HCT116 (cell line): Measurements from ENCODE around the gene MAPKAP1. TPM values are rescaled to one million over a fixed set of nuclear protein-coding genes. Genes with fewer than 3 reads are reported as not detected.

ENCODE experiments used
- ATAC-seq: fragments of 200-7000 bp; cut with Tn5 transposase; 2 replicates; pipeline ENCODE4 v1.9.1; 2020; ENCODE audit warnings: mild to moderate bottlenecking, moderate library complexity
- BruUV-seq: library from RNA; stranded (reverse); fragments of 400-500 nt; replicated peaks from 2 replicates; lab custom pipeline; 2021; lab: Mats Ljungman, UMichigan
- CTCF ChIA-PET: fragments of 300-600 bp; sonication (Branson Sonifier 250); formaldehyde crosslinking; loops from one replicate; lab custom pipeline; 2021; ENCODE audit warnings: antibody characterized with exemption; lab: Charles Lee
- POLR2A ChIA-PET: fragments of 300-600, 350-600 bp; sonication (Branson Sonifier 250); formaldehyde crosslinking; loops from one replicate; lab custom pipeline; 2021; ENCODE audit warnings: antibody characterized with exemption; lab: Charles Lee
- RAD21 ChIA-PET, 2 experiments: fragments of 300-600 bp; sonication (Branson Sonifier 250); formaldehyde crosslinking; loops; one replicate each; lab custom pipeline; 2023; ENCODE audit warnings: low total read pairs in 2 of 2; ENCODE audit not compliant: uncharacterized antibody in 2 of 2, unreplicated experiment in 2 of 2, low non-redundant PET in 1 of 2; lab: Charles Lee
- DNase-seq: peaks from one replicate; pipeline ENCODE4 v3.0.0-alpha.2; 2010; ENCODE audit warnings: low read depth, low spot score
- H2AFZ ChIP-seq: fragments of 200-600 bp; shearing (Covaris generic), sonication (generic); 2 replicates; pipeline ENCODE4 v1.6.1; 2017; ENCODE audit warnings: low read depth, mixed run types, mixed read lengths, antibody characterized with exemption, low read length; ENCODE audit not compliant: poor library complexity, severe bottlenecking
- H3K27ac ChIP-seq: 2 replicates; pipeline ENCODE4 v1.5.1; 2012; ENCODE audit warnings: low read depth, low read length
- H3K27me3 ChIP-seq: fragments of 200-600 bp; sonication (generic); 2 replicates; pipeline ENCODE4 v1.6.1; 2016; ENCODE audit warnings: mixed run types, low read length, mixed read lengths; ENCODE audit not compliant: insufficient read depth
- H3K36me3 ChIP-seq, 2 experiments: fragments of 200-500 bp in 1 of 2; fragments of 200-600 bp in 1 of 2; sonication (Bioruptor generic) in 1 of 2; sonication (generic) in 1 of 2; 2 replicates each; pipeline versions ENCODE4 v1.5.1 to v1.6.1; 2014 to 2016; ENCODE audit warnings: low read length in 2 of 2, inconsistent platforms in 1 of 2, mixed read lengths in 1 of 2, mixed run types in 1 of 2; ENCODE audit not compliant: insufficient read depth in 2 of 2, control insufficient read depth in 1 of 2
- H3K4me1 ChIP-seq, 2 experiments: fragments of 200-600 bp in 1 of 2; sonication (generic) in 1 of 2; 2 replicates each; pipeline versions ENCODE4 v1.5.1 to v1.6.1; 2012 to 2017; ENCODE audit warnings: low read length in 2 of 2, inconsistent platforms in 1 of 2, mild to moderate bottlenecking in 1 of 2, mixed read lengths in 1 of 2, mixed run types in 1 of 2, moderate library complexity in 1 of 2; ENCODE audit not compliant: insufficient read depth in 2 of 2, control insufficient read depth in 1 of 2
- H3K4me2 ChIP-seq: fragments of 200-600 bp; sonication (generic); 2 replicates; pipeline ENCODE4 v1.6.1; 2017; ENCODE audit warnings: mixed run types, low read length, mixed read lengths
- H3K4me3 ChIP-seq, 2 experiments: fragments of 200-600 bp in 1 of 2; sonication (generic) in 1 of 2; replicated peaks in 1 of 2; 2 replicates each; pipeline ENCODE4 v1.5.1; 2011 to 2016; ENCODE audit warnings: low read length in 2 of 2, control low read depth in 1 of 2, low read depth in 1 of 2, mild to moderate bottlenecking in 1 of 2, mixed read lengths in 1 of 2, mixed run types in 1 of 2
- H3K79me2 ChIP-seq: fragments of 200-600 bp; sonication (generic); 2 replicates; pipeline ENCODE4 v1.6.1; 2017; ENCODE audit warnings: mild to moderate bottlenecking, mixed run types, low read length, moderate library complexity, mixed read lengths; ENCODE audit not compliant: insufficient read depth
- H3K9ac ChIP-seq: fragments of 200-600 bp; sonication (generic); 2 replicates; pipeline ENCODE4 v1.6.1; 2016; ENCODE audit warnings: low read length, mixed read lengths
- H3K9me2 ChIP-seq: fragments of 200-600 bp; sonication (generic), shearing (Covaris generic); 2 replicates; pipeline ENCODE4 v1.6.1; 2017; ENCODE audit warnings: mixed run types, mild to moderate bottlenecking, moderate library complexity; ENCODE audit not compliant: insufficient read depth
- H3K9me3 ChIP-seq, 2 experiments: fragments of 200-500 bp in 1 of 2; fragments of 200-600 bp in 1 of 2; sonication (Bioruptor generic) in 1 of 2; sonication (generic) in 1 of 2; 2 replicates each; pipeline ENCODE4 v1.6.1; 2014 to 2017; ENCODE audit warnings: low read length in 2 of 2, mixed read lengths in 2 of 2, inconsistent platforms in 1 of 2, low read depth in 1 of 2, mild to moderate bottlenecking in 1 of 2, mixed run types in 1 of 2, moderate library complexity in 1 of 2; ENCODE audit not compliant: control insufficient read depth in 1 of 2, insufficient read depth in 1 of 2
- H4K20me1 ChIP-seq: fragments of 200-600 bp; sonication (generic), shearing (Covaris generic); 2 replicates; pipeline ENCODE4 v1.6.1; 2017; ENCODE audit warnings: mixed run types, mild to moderate bottlenecking, moderate library complexity; ENCODE audit not compliant: insufficient read depth
- CEBPB ChIP-seq: IDR thresholded peaks from 2 replicates; pipeline ENCODE4 v1.6.1; 2012; ENCODE audit warnings: low read depth
- EGR1 ChIP-seq: IDR thresholded peaks from 2 replicates; pipeline ENCODE4 v1.6.1; 2012; ENCODE audit warnings: low read depth
- ELF1 ChIP-seq: IDR thresholded peaks from 2 replicates; pipeline ENCODE4 v1.6.1; 2012; ENCODE audit warnings: low read depth, borderline replicate concordance
- EZH2phosphoT487 ChIP-seq: fragments of 200-600 bp; IDR thresholded peaks from 2 replicates; pipeline ENCODE4 v1.6.1; 2018; ENCODE audit warnings: antibody characterized with exemption, borderline replicate concordance
- FOSL1 ChIP-seq: IDR thresholded peaks from 2 replicates; pipeline ENCODE4 v1.6.1; 2012; ENCODE audit warnings: low read depth
- JUND ChIP-seq: IDR thresholded peaks from 2 replicates; pipeline ENCODE4 v1.6.1; 2012
- RAD21 ChIP-seq: IDR thresholded peaks from 2 replicates; pipeline ENCODE4 v1.6.1; 2012; ENCODE audit warnings: low read depth, mild to moderate bottlenecking
- SIN3A ChIP-seq: IDR thresholded peaks from 2 replicates; pipeline ENCODE4 v1.6.1; 2012; ENCODE audit warnings: low read depth
- SP1 ChIP-seq: IDR thresholded peaks from 2 replicates; pipeline ENCODE4 v1.6.1; 2012; ENCODE audit warnings: low read depth
- SRF ChIP-seq: IDR thresholded peaks from 2 replicates; pipeline ENCODE4 v1.6.1; 2012; ENCODE audit warnings: low read depth
- TCF7L2 ChIP-seq: IDR thresholded peaks from 2 replicates; pipeline ENCODE4 v1.7.0; 2011; ENCODE audit warnings: borderline replicate concordance, inconsistent platforms; ENCODE audit not compliant: insufficient read depth, insufficient read length; ENCODE audit errors: extremely low read depth
- YY1 ChIP-seq: IDR thresholded peaks from 2 replicates; pipeline ENCODE4 v1.6.1; 2011; ENCODE audit warnings: low read length, low read depth, moderate library complexity, mild to moderate bottlenecking; ENCODE audit not compliant: insufficient replicate concordance; ENCODE audit errors: extremely low read depth
- intact Hi-C: fragments of 100-400 bp; cut with micrococcal nuclease; formaldehyde crosslinking; loops from 2 replicates; pipeline ENCODE4 v1.10.0; 2022
- total RNA-seq: library from RNA; stranded (reverse); gene quantifications from one replicate; pipeline ENCODE4 v1.2.1, GENCODE V29; 2021; ENCODE audit not compliant: unreplicated experiment
- TF ChIP-seq, protein P1 (sequence below): IDR thresholded peaks from 2 replicates; pipeline ENCODE4 v1.6.1; 2011; ENCODE audit warnings: mild to moderate bottlenecking, low read length, moderate library complexity; ENCODE audit not compliant: insufficient replicate concordance; ENCODE audit errors: extremely low read depth
- TF ChIP-seq, protein P2 (sequence below), 3 experiments: fragments of 200-600 bp in 1 of 3; sonication (generic) in 1 of 3; IDR thresholded peaks in 2 of 3; conservative IDR thresholded peaks in 1 of 3; 2 replicates each; pipeline ENCODE4 v1.5.1; 2012 to 2017; ENCODE audit warnings: low read depth in 2 of 3, low read length in 2 of 3, antibody characterized with exemption in 1 of 3, borderline replicate concordance in 1 of 3, control low read depth in 1 of 3, mild to moderate bottlenecking in 1 of 3, mixed read lengths in 1 of 3, mixed run types in 1 of 3, moderate library complexity in 1 of 3; ENCODE audit not compliant: insufficient read depth in 1 of 3
- TF ChIP-seq, protein P3 (sequence below): IDR thresholded peaks from 2 replicates; pipeline ENCODE4 v1.6.1; 2012; ENCODE audit warnings: low read depth
- TF ChIP-seq, protein P4 (sequence below): IDR thresholded peaks from 2 replicates; pipeline ENCODE4 v1.6.1; 2012

MAPKAP1 gene
- total RNA-seq, 1 experiment from 2014 or later, result 72.5 TPM

DNA sequence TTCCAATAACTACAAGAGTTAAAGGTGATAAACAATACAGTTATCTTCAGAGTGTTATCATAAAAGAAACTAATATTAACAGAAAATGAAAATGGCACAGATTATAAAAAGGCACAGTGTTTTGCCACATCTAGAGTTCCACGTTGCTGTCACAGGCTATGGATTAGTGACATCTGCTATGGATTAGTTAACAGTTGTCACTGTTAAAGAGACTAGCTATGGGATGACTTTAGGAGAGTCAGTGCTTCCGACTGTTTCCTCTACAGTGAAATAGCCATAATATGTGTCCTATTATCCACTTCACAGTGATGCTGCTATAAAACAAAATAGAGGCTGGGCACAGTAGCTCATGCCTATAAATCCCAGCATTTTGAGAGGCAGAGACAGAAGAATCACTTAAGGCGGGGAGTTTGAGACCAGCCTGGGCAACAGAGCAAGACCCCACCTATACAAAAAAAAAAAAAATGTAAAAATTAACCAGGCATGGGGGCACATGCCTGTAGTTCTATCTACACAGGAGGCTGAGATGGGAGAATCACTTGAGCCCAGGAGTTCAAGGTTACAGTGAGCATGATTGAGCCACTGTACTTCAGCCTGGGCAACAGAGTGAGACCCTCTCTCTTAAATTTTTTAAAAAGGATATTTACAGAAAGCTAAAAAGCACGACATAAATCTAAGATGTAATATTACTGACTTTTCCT lies 19.7 kb downstream of the MAPKAP1 start (continued):
- TF ChIP-seq TCF7L2, result no peak

DNA sequence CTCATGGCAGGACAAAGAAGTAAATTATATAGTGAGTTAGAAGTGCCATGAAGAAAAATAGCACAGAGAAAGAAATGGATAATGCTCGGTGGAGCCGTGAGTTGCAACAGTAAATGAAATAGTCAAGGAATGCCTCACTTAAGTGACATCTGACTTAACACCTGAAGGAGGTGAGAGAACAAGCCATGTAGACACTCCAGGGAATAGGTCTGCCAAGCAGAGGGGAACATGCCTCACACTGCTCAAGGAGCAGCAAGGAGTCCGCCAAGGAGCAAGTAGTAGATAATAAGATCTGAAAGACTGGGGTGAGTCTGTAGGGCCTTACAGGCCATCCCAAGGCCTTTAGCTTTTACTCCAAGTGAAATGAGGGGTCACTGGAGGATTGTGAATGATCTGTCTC lies 21.8 kb downstream of the MAPKAP1 start:
- CTCF ChIA-PET, result no interaction called here
- RAD21 ChIA-PET, result no interaction called here

More for the DNA sequence above, 21.8 kb downstream of the MAPKAP1 start:
- Histone ChIP-seq H3K4me2 (no peak overlapping the region), H3K9me2 (no peaks in the 10 kb centered on the region), H3K4me1 (peaks cover 0 to 5% of the 10 kb centered on the region in 2 experiments; a peak in 1 of 4 replicates), H3K9ac (no peak overlapping the region), H3K27ac (no peak overlapping the region), H3K4me3 (no peak overlapping the region), H2AFZ (no peak overlapping the region), H4K20me1 (no peaks in the 10 kb centered on the region), H3K36me3 (no peaks in the 10 kb centered on the region), H3K27me3 (no peaks in the 10 kb centered on the region), H3K79me2 (peaks cover 49% of the 10 kb centered on the region), H3K9me3 (no peaks in the 10 kb centered on the region)
- no TSS peak for BruUV-seq
- ATAC-seq (no peak), DNase-seq (no peak)
- intact Hi-C loops, result no loop called here
- no peak for TF ChIP-seq CEBPB
- TF ChIP-seq SP1, result no peak
- no peak for TF ChIP-seq TCF7L2
- no peak for TF ChIP-seq YY1
- no peak for TF ChIP-seq EGR1
- TF ChIP-seq, protein P1, sequence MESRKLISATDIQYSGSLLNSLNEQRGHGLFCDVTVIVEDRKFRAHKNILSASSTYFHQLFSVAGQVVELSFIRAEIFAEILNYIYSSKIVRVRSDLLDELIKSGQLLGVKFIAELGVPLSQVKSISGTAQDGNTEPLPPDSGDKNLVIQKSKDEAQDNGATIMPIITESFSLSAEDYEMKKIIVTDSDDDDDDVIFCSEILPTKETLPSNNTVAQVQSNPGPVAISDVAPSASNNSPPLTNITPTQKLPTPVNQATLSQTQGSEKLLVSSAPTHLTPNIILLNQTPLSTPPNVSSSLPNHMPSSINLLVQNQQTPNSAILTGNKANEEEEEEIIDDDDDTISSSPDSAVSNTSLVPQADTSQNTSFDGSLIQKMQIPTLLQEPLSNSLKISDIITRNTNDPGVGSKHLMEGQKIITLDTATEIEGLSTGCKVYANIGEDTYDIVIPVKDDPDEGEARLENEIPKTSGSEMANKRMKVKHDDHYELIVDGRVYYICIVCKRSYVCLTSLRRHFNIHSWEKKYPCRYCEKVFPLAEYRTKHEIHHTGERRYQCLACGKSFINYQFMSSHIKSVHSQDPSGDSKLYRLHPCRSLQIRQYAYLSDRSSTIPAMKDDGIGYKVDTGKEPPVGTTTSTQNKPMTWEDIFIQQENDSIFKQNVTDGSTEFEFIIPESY, result no peak
- TF ChIP-seq SRF, result no peak
- TF ChIP-seq, protein P2, sequence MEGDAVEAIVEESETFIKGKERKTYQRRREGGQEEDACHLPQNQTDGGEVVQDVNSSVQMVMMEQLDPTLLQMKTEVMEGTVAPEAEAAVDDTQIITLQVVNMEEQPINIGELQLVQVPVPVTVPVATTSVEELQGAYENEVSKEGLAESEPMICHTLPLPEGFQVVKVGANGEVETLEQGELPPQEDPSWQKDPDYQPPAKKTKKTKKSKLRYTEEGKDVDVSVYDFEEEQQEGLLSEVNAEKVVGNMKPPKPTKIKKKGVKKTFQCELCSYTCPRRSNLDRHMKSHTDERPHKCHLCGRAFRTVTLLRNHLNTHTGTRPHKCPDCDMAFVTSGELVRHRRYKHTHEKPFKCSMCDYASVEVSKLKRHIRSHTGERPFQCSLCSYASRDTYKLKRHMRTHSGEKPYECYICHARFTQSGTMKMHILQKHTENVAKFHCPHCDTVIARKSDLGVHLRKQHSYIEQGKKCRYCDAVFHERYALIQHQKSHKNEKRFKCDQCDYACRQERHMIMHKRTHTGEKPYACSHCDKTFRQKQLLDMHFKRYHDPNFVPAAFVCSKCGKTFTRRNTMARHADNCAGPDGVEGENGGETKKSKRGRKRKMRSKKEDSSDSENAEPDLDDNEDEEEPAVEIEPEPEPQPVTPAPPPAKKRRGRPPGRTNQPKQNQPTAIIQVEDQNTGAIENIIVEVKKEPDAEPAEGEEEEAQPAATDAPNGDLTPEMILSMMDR (IDR thresholded peaks at IDR 0.05 in 2 of 3, conservative IDR thresholded peaks at IDR 0.05 in 1 of 3; ENCODE audit: borderline replicate concordance in 1 of 3, insufficient read depth in 1 of 3, low read depth in 2 of 3, low read length in 2 of 3), result no peak
- no peak for TF ChIP-seq RAD21
- no peak for TF ChIP-seq JUND
- TF ChIP-seq SIN3A, result no peak
- no peak for TF ChIP-seq EZH2phosphoT487
- TF ChIP-seq, protein P3, sequence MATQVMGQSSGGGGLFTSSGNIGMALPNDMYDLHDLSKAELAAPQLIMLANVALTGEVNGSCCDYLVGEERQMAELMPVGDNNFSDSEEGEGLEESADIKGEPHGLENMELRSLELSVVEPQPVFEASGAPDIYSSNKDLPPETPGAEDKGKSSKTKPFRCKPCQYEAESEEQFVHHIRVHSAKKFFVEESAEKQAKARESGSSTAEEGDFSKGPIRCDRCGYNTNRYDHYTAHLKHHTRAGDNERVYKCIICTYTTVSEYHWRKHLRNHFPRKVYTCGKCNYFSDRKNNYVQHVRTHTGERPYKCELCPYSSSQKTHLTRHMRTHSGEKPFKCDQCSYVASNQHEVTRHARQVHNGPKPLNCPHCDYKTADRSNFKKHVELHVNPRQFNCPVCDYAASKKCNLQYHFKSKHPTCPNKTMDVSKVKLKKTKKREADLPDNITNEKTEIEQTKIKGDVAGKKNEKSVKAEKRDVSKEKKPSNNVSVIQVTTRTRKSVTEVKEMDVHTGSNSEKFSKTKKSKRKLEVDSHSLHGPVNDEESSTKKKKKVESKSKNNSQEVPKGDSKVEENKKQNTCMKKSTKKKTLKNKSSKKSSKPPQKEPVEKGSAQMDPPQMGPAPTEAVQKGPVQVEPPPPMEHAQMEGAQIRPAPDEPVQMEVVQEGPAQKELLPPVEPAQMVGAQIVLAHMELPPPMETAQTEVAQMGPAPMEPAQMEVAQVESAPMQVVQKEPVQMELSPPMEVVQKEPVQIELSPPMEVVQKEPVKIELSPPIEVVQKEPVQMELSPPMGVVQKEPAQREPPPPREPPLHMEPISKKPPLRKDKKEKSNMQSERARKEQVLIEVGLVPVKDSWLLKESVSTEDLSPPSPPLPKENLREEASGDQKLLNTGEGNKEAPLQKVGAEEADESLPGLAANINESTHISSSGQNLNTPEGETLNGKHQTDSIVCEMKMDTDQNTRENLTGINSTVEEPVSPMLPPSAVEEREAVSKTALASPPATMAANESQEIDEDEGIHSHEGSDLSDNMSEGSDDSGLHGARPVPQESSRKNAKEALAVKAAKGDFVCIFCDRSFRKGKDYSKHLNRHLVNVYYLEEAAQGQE, result no peak
- TF ChIP-seq ELF1, result no peak
- TF ChIP-seq FOSL1, result no peak
- TF ChIP-seq, protein P4, sequence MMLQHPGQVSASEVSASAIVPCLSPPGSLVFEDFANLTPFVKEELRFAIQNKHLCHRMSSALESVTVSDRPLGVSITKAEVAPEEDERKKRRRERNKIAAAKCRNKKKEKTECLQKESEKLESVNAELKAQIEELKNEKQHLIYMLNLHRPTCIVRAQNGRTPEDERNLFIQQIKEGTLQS, result no peak
- POLR2A ChIA-PET, result no interaction called here
